GM18502 (cell line): ENCODE results near the gene IMMP2L.

ENCODE experiments used
- ATAC-seq: cut with Tn5 transposase; IDR thresholded peaks from one replicate; pipeline ENCODE4 v1.9.1; 2021; ENCODE audit warnings: mild to moderate bottlenecking; ENCODE audit not compliant: unreplicated experiment, poor library complexity

Gene IMMP2L

GRCh38 chr7:110759069-110759468, 803.2 kb downstream of the IMMP2L start:
- ATAC-seq, result no peak

GRCh38 chr7:110754649-110755048, 807.6 kb downstream of the IMMP2L start:
- no peak for ATAC-seq

GRCh38 chr7:110750931-110751605, 811.2 kb downstream of the IMMP2L start:
- no peak for ATAC-seq

GRCh38 chr7:110733221-110733620, 829.1 kb downstream of the IMMP2L start:
- ATAC-seq, result no peak

GRCh38 chr7:110724811-110725210, 837.5 kb downstream of the IMMP2L start:
- no peak for ATAC-seq

- ATAC-seq, result no peak
Measured at GRCh38 chr7:110721395-110721794, 840.9 kb downstream of the IMMP2L start.

- ATAC-seq, result no peak
Measured at GRCh38 chr7:110720626-110721025, 841.7 kb downstream of the IMMP2L start.

GRCh38 chr7:110719741-110720140, 842.6 kb downstream of the IMMP2L start:
- ATAC-seq, result no peak

GRCh38 chr7:110718503-110719205, 843.6 kb downstream of the IMMP2L start:
- ATAC-seq, result no peak

- no peak for ATAC-seq
Measured at GRCh38 chr7:110704225-110704624, 858.1 kb downstream of the IMMP2L start.

GRCh38 chr7:110698576-110698975, 863.7 kb downstream of the IMMP2L start:
- no peak for ATAC-seq

- no peak for ATAC-seq
Measured at GRCh38 chr7:110693344-110693743, 868.9 kb downstream of the IMMP2L start.

- no peak for ATAC-seq
Measured at GRCh38 chr7:110688908-110689307, 873.4 kb downstream of the IMMP2L start.

- no peak for ATAC-seq
Measured at GRCh38 chr7:110685899-110686298, 876.4 kb downstream of the IMMP2L start.

- no peak for ATAC-seq
Measured at GRCh38 chr7:110681941-110682340, 880.4 kb downstream of the IMMP2L start.

- ATAC-seq, result no peak
Measured at GRCh38 chr7:110677405-110677804, 884.9 kb downstream of the IMMP2L start.

GRCh38 chr7:110676785-110677184, 885.5 kb downstream of the IMMP2L start:
- no peak for ATAC-seq

GRCh38 chr7:110675383-110676103, 886.7 kb downstream of the IMMP2L start:
- no peak for ATAC-seq

- ATAC-seq, result no peak
Measured at GRCh38 chr7:110673148-110673547, 889.1 kb downstream of the IMMP2L start.

GRCh38 chr7:110669410-110669809, 892.9 kb downstream of the IMMP2L start:
- no peak for ATAC-seq

- no peak for ATAC-seq
Measured at GRCh38 chr7:110664803-110665202, 897.5 kb downstream of the IMMP2L start.
